ENCODE measurements around the gene KDM2A.
A peak's percentile ranks its signal among the peaks of the same experiment; 100 is the strongest.
"Not testable (repeated sequence)": the region's sequence is repeated elsewhere in the genome, so short reads cannot be mapped to it uniquely, and the experiment has no call there.

KDM2A gene

GRCh38 chr11:67118181-67118766 is 789 bp upstream of the KDM2A start:
- peak; percentile 70 for DNase-seq

DNA sequence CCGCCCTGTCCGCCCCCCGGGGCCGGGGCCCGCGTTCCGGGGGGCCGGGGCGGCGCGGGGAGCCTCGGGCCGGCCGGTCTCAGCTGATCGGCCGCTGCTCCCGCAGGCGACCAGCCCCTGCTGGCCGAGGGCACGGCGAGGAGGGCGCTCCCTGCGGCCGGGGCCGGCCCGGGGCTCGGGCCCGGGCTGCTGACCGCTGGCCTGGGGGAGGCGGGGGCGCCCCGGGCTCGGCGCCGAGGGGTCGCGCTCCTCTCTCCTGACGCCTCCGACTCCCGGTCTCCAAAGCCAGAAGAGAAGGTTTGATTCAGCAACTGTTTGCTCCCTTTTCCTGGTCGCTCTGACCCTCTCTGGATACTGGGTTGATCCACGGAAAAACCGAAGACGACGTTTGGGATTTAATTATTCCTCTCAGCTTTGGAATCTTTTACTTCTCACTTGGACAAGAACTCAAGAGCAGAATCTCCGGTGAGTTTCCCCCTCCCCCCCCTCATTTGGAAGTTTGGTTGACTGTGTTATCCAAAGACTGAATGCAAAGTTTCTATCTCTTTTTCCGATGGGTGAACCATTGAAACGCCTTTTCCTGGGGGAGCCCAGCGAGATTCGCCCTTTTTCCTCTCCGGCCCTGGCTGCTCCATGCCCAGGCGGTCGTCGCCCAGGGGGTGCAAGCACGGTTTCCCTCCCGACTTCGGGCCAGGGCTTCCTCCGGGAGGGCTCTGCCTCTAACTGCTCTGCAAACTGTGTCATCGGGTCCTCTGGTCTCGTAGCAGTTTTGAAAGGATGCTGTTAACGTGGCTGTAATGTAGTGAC is 725 bp downstream of the KDM2A start:
- DNase-seq: peak; percentile 50

DNA sequence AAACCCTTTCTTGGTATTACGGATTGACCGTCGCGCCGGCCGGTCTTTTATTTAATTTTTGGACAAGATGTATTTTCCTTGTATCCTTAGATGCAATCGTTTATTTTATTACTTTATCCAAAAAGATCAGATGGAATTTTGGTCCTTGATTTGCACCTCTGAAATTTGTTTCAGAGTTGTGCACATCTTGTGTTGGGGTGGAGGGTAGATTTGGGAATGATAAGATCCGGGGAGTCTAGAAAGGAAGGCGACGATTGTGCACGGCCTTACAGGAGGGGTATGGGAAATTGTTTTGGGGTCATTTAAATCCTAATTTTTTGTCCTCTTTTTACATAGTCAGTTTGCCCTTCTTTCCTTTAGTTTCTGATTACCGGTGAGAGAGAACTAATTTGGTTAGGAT is 1.4 kb downstream of the KDM2A start:
- DNase-seq: no peak

- no peak for DNase-seq
These were observed 2.0 kb downstream of the KDM2A start for GRCh38 chr11:67120881-67121710.

DNA sequence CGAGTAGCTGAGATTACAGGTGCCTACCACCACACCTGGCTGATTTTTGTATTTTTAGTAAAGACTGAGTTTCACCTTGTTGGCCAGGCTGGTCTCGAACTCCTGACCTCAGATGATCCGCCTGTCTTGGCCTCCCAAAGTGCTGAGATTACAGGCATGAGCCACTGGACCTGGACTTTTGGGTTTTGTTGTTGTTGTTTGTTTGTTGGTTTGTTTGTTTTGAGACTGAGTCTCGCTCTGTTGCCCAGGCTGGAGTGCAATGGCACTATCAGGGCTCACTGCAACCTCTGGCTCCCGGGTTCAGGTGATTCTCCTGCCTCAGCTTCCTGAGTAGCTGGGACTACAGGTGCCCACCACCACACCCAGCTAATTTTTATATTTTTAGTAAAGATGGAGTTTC is 4.7 kb downstream of the KDM2A start:
- not testable (repeated sequence) for DNase-seq

DNA sequence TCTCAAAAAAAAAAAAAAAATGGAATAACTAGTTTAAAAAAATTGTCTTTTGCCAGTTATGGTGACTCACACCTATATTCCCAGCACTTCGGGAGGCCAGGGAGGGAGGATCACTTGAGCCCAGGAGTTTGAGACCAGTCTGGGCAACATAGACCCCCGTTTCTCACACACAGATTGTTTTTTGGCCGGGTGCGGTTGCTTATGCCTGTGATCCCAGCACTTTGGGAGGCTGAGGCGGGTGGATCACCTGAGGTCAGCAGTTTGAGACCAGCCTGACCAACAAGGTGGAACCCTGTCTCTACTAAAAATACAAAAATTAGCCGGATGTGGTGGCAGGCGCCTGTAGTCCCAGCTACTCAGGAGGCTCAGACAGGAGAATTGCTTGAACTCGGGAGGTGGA is 7.2 kb downstream of the KDM2A start:
- DNase-seq: not testable (repeated sequence)

DNA sequence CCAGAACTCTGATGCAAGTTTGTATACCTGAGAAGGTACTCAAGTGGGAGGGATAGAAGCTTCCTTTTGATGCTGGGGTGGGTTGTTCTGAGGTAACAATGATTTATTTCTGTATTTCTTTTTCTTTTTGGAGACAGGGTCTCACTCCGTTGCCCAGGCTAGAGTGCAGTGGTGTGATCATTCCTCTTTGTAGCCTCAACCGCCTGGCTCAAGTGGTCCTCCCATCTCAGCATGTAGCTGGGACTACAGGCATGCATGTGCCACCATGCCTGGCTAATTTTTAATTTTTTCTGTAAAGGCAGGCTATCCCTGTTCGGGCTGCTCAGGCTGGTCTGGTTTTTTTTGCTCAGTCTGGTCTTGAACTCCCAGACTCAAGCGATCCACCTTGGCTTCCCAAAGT is 7.9 kb downstream of the KDM2A start:
- DNase-seq: no peak

DNA sequence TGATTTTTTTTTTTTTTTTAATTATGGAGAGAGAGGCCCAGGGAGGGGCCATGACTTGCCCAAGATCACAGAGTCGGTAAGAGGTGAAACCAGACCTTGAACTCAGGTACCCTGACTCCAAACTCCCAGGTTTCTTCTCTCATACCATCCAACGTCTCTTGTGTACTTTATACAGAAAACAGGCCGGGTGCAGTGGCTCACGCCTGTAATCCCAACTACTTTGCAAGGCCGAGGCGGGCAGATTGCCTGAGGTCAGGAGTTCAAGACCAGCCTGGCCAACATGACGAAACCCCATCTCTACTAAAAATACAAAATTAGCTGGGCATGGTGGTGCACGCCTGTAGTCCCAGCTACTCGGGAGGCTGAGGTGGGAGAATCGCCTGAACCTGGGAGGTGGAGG is 11.8 kb downstream of the KDM2A start:
- DNase-seq: peak; percentile 15

- no peak for DNase-seq
These were observed 17.1 kb downstream of the KDM2A start for GRCh38 chr11:67136156-67136555.

DNA sequence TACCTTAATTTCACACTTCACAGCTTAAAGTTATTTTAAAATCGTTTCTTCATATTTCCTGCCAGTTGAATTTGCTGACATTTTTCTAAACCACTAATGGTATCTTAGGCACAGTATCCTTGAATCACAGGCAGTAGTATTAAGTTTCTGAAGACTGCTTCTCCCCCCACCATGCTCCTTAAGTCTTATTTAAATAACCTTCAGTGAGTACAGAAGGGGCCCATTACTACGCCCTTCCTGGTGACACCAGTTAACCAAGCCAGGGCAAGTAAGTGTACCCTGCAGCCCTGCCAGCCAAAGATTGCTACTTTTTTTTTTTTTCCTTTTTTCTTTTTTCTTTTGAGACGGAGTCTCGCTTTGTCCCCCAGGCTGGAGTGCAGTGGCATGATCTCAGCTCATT is 19.9 kb downstream of the KDM2A start:
- no peak for DNase-seq

DNA sequence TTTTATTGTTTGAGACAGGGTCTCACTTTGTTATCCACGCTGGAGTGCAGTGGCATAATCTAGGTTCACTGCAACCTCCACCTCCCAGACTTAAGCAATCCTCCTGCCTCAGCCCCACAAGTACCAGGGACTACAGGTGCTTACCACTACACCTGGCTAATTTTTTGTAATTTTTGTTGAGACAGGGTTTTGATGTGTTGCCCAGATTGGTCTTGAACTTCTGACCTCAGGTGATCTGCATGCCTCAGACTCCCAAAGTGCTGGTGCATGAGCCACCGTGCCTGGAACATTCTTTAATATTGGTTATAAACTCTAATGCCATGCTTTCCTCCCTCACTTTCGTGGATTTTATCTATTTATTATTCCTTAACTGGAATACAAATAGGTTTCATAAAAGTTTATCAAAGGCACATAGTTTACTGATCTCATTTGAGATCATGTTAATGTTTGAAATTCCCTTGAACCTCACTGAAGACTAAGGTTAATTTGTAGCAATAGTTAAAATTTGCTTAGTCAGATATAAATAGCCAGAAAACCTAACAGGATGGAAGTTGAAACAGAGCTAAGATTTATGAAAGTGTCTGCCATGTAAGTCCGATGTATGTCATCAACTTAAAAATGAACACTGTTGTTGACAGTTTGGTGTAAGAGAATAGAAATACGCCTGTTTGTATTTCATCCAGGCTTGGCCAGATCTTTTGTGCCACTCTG is 27.6 kb downstream of the KDM2A start:
- no peak for DNase-seq

- no peak for DNase-seq
These were observed 34.9 kb downstream of the KDM2A start for GRCh38 chr11:67153971-67154370.

GRCh38 chr11:67154726-67155125 is 35.7 kb downstream of the KDM2A start:
- no peak for DNase-seq

- DNase-seq: no peak
These were observed 38.6 kb downstream of the KDM2A start for GRCh38 chr11:67157691-67158090.

GRCh38 chr11:67158221-67158620 is 39.2 kb downstream of the KDM2A start:
- DNase-seq: no peak

DNA sequence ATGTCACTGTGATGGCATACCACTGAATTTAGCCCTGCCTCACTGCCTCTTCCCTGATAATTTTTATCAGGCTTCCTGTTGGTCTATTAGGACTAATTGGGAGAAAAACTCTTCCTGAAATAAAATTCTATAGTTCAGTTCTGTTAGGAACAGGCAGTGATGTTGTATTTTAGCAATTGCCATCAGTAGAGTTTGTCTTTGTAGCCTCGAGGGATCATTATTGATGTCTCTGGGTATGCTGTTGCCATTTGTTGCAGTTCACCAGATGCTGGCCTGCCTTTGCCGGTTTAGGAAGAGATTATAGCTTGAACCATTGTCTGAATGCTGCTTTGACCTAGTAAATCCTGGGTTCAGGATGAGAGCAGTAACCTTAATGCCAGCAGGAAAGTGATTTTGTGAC is 41.0 kb downstream of the KDM2A start:
- no peak for DNase-seq

DNA sequence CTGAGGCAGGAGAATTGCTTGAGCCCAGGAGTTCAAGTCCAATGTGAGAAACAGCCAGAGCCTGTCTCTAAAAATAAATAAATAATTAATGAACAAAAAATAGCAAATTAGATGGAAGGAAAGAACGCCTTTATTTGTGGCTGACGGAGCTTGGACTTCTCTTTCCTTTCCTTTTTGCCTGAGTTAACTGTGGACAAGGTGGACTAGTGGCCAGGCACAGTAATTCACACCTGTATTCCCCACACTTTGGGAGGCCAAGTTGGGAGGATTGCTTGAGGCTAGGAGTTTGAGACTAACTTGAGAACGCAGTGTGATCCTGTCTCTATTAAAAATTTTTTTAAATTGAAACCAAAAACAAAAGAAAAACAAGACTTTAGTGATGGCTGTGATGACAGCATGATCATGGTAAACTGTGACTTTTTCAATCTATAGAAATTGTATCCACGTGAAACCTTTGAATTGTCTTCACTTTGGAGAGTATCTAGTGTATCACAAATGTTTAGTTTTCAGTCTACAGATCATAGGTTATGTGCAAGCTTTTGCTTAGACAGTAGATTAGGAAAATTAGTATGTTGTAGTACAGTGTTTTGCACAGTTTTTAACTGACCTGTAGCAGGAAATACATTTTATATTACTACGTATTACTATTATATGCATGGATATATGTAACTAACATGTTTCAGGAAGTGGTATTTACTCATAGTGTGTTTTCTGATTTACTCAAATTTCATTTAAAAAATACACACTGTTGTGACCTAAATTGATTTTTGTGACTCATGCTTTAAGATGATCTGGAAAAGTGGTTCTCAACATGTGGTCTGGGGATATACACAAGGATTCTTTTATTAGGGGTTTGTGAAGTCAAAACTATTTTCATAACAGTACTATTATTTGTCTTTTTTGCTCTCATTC is 42.1 kb downstream of the KDM2A start:
- no peak for DNase-seq

- DNase-seq: no peak
These were observed 43.9 kb downstream of the KDM2A start for GRCh38 chr11:67163006-67163405.

DNA sequence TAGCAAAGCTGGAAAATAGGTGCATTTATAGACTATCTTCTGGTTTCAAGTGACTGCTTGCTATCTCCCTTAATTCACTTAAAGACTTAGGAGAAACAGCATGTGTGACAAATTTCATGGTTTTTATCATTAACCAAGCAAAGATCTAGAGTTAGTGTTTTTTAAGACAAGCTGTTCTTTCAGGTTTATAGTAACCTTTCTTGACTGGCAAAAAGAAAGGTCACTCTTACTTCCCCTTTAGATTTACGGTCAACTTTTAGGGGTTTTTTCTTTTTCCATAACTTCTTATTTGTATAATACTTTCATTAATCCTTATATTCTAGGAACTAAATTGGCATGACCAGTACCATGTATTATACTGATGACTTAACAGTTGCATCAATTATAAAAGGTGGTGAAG is 46.6 kb downstream of the KDM2A start:
- DNase-seq: no peak

DNA sequence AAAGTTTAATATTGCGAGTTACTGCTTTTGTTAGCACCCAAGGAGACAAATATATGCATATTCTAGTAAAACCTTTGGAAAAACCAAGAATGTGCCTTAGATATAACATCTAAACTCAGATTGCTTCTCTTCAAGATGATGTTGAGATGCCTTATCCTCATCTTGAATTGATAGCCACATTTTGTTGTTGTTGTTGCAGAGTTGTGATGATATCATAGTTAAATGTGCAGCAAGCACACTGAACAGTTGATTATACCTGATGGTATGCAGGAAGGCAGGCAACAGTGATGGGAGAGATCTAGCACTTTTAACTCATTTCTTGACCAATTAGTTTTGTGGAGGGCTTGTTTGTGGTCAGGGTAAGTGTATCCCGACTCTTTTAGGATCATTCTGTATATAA is 48.0 kb downstream of the KDM2A start:
- DNase-seq: no peak

DNA sequence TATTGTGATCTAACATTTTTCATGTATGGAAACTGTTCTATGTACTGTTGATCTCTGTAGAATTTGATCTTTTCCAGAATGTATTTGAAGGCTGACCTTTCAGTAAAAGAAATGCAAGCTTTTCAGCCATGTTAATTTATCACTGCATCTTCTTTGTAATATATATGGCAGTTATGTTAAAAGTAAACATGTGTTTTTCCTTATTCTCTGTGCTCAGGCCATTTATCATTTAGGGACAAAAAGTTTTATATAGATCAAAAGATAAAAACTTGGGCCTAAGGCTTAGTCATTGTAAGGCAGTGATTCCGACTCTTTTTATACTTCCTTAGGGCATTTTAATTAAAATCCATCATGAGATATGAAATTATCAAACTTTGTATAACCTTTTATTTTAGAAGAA is 48.7 kb downstream of the KDM2A start:
- no peak for DNase-seq

GRCh38 chr11:67168911-67169310 is 49.8 kb downstream of the KDM2A start:
- not testable (repeated sequence) for DNase-seq

Measured in stimulated activated CD8-positive, alpha-beta memory T cell treated with anti-CD3 and anti-CD28 coated beads, Interleukin-4, amount 100 ng/mL, for 48 hours (primary cell).